GM13976 (cell line): ENCODE data around the gene IFIT1.
"Not testable (repeated sequence)": the region's sequence is repeated elsewhere in the genome, so short reads cannot be mapped to it uniquely, and the experiment has no call there.

ENCODE experiments used
- DNase-seq: peaks from one replicate; pipeline ENCODE4 v3.0.0; 2012; ENCODE audit warnings: low spot score
- CTCF ChIP-seq: IDR thresholded peaks from 2 replicates; pipeline ENCODE4 v1.5.1; 2012; ENCODE audit warnings: borderline replicate concordance, mild to moderate bottlenecking; ENCODE audit not compliant: insufficient read depth; ENCODE audit errors: extremely low read depth, missing control alignments, control extremely low read depth
- in situ Hi-C: fragments of 300-500 bp; cut with MboI; formaldehyde crosslinking; loops from one replicate; pipeline ENCODE4 v1.12.0; 2022; ENCODE audit warnings: low sequenced_read_pairs, mixed read lengths, inconsistent platforms; ENCODE audit not compliant: unreplicated experiment

IFIT1 gene

GRCh38 chr10:89440226-89441009 lies 48.0 kb downstream of the IFIT1 start:
- in situ Hi-C loops: no loop called here
- TF ChIP-seq CTCF: no peak
- DNase-seq: no peak

GRCh38 chr10:89442289-89442688 lies 49.9 kb downstream of the IFIT1 start:
- in situ Hi-C loops: no loop called here
- no peak for TF ChIP-seq CTCF
- no peak for DNase-seq

GRCh38 chr10:89444819-89445218 lies 52.4 kb downstream of the IFIT1 start:
- in situ Hi-C loops, DNase-seq: not testable (repeated sequence)

GRCh38 chr10:89450901-89451300 lies 58.5 kb downstream of the IFIT1 start:
- no peak for TF ChIP-seq CTCF
- in situ Hi-C loops: no loop called here
- DNase-seq: no peak

- no peak for TF ChIP-seq CTCF
- no peak for DNase-seq
- in situ Hi-C loops: no loop called here
Observed at GRCh38 chr10:89452193-89452592, 59.8 kb downstream of the IFIT1 start.

- no peak for DNase-seq
- no peak for TF ChIP-seq CTCF
- in situ Hi-C loops: no loop called here
Observed at GRCh38 chr10:89454561-89455347, 62.3 kb downstream of the IFIT1 start.
